ENCODE results near the gene TBC1D8.

DNA sequence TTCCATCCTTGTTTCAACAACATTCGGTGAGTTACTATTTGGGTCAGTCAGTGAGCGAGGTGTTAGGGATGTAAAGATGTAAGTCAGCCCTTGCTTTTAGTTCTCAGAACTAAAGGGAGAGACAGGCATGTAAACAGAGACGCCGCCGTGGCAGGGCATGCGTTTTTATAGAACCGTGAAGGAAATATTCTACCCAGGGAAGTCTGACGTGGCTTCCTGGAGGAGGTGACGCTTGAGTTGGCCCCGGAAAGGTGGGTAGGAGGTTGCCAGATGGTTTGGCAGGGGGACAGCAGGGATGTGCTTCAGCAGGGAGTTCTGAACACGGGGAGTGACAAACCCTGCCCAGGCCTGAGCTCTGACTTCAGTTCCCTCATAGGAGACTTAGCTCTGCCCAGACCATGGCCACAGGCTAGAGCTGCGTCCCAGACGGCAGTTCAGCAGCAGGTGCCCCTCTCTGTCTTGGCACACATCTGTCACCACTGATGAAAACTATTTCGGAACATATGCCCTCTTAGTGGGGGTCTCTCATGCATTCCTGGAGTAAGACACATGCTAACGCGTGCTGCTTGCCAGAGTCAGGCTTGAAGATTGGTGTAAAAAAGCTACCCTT is 172.5 kb downstream of the TBC1D8 start:
- TF ChIP-seq, protein P1, sequence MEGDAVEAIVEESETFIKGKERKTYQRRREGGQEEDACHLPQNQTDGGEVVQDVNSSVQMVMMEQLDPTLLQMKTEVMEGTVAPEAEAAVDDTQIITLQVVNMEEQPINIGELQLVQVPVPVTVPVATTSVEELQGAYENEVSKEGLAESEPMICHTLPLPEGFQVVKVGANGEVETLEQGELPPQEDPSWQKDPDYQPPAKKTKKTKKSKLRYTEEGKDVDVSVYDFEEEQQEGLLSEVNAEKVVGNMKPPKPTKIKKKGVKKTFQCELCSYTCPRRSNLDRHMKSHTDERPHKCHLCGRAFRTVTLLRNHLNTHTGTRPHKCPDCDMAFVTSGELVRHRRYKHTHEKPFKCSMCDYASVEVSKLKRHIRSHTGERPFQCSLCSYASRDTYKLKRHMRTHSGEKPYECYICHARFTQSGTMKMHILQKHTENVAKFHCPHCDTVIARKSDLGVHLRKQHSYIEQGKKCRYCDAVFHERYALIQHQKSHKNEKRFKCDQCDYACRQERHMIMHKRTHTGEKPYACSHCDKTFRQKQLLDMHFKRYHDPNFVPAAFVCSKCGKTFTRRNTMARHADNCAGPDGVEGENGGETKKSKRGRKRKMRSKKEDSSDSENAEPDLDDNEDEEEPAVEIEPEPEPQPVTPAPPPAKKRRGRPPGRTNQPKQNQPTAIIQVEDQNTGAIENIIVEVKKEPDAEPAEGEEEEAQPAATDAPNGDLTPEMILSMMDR (IDR thresholded peaks at IDR 0.05; ENCODE audit: low read depth, low read length, poor library complexity, severe bottlenecking): no peak
- TF ChIP-seq EZH2phosphoT487 (IDR thresholded peaks at IDR 0.05; ENCODE audit: borderline replicate concordance, low read length): no peak

Measured in DOHH2 (cell line).